GM23338 (cell line): ENCODE results near the gene OPRM1. TPM values are rescaled to one million over a fixed set of nuclear protein-coding genes. Genes with fewer than 3 reads are reported as not detected.

Experiments used
- ATAC-seq: fragments of 200-7000 bp; cut with Tn5 transposase; 3 replicates; pipeline ENCODE4 v1.9.1; 2020
- DNase-seq: peaks from one replicate; pipeline ENCODE4 v3.0.0-alpha.2; 2015; ENCODE audit warnings: low spot score
- H2AFZ ChIP-seq: fragments of 200-600 bp; sonication (generic); 2 replicates; pipeline ENCODE4 v1.8.0; 2016; ENCODE audit warnings: antibody characterized with exemption, mild to moderate bottlenecking, moderate library complexity
- H3F3A ChIP-seq: fragments of 200-600 bp; sonication (generic); replicated peaks from 2 replicates; pipeline ENCODE4 v1.8.0; 2017; ENCODE audit warnings: antibody characterized with exemption, mixed run types, low read depth
- H3K27ac ChIP-seq: fragments of 200-600 bp; sonication (generic); 2 replicates; pipeline ENCODE4 v1.6.1; 2016; ENCODE audit warnings: low read depth
- H3K27me3 ChIP-seq: fragments of 200-600 bp; sonication (generic); 2 replicates; pipeline ENCODE4 v1.8.0; 2016; ENCODE audit warnings: mild to moderate bottlenecking, mixed run types, moderate library complexity; ENCODE audit not compliant: insufficient read depth
- H3K36me3 ChIP-seq: fragments of 200-600 bp; sonication (generic); 2 replicates; pipeline ENCODE4 v1.8.0; 2016; ENCODE audit warnings: mild to moderate bottlenecking; ENCODE audit not compliant: insufficient read depth
- H3K4me1 ChIP-seq: fragments of 200-600 bp; sonication (generic); 2 replicates; pipeline ENCODE4 v1.8.0; 2016; ENCODE audit warnings: mild to moderate bottlenecking, moderate library complexity; ENCODE audit not compliant: insufficient read depth
- H3K4me2 ChIP-seq: fragments of 200-600 bp; sonication (generic); 2 replicates; pipeline ENCODE4 v1.7.1; 2017; ENCODE audit warnings: mixed run types
- H3K4me3 ChIP-seq: fragments of 200-600 bp; sonication (generic); 2 replicates; pipeline ENCODE4 v1.6.1; 2016; ENCODE audit warnings: mixed run types
- H3K79me2 ChIP-seq: fragments of 200-600 bp; sonication (generic); replicated peaks from 2 replicates; pipeline ENCODE4 v1.8.0; 2017; ENCODE audit warnings: mild to moderate bottlenecking; ENCODE audit not compliant: insufficient read depth
- H3K9me2 ChIP-seq: fragments of 200-600 bp; sonication (generic); 2 replicates; pipeline ENCODE4 v1.8.0; 2017; ENCODE audit not compliant: insufficient read depth
- H4K20me1 ChIP-seq: fragments of 200-600 bp; sonication (generic); replicated peaks from 2 replicates; pipeline ENCODE4 v1.8.0; 2017; ENCODE audit warnings: mild to moderate bottlenecking; ENCODE audit not compliant: insufficient read depth
- H3K27ac Mint-ChIP-seq: 2 replicates; pipeline ENCODE4 v1.8.0; 2020; ENCODE audit warnings: inconsistent platforms, mild to moderate bottlenecking, moderate library complexity, mixed read lengths
- H3K27me3 Mint-ChIP-seq: 3 replicates; pipeline ENCODE4 v1.8.0; 2022; ENCODE audit warnings: low read depth, mild to moderate bottlenecking, moderate library complexity, mixed read lengths, inconsistent platforms; ENCODE audit not compliant: insufficient read depth, poor library complexity
- H3K36me3 Mint-ChIP-seq: 3 replicates; pipeline ENCODE4 v1.8.0; 2021; ENCODE audit warnings: low read depth, mild to moderate bottlenecking, inconsistent platforms, moderate library complexity, mixed read lengths
- H3K4me1 Mint-ChIP-seq: 3 replicates; pipeline ENCODE4 v1.8.0; 2020; ENCODE audit warnings: mild to moderate bottlenecking, inconsistent platforms, mixed read lengths
- H3K4me3 Mint-ChIP-seq: 3 replicates; pipeline ENCODE4 v1.8.0; 2021; ENCODE audit warnings: moderate library complexity, mild to moderate bottlenecking, inconsistent platforms, mixed read lengths
- H3K9me3 Mint-ChIP-seq: 3 replicates; pipeline ENCODE4 v1.8.0; 2020; ENCODE audit warnings: moderate library complexity, mild to moderate bottlenecking, inconsistent platforms, mixed read lengths
- EZH2 ChIP-seq: fragments of 200-600 bp; sonication (generic); IDR thresholded peaks from one replicate; pipeline ENCODE4 v1.8.0; 2017; ENCODE audit warnings: antibody characterized with exemption, mild to moderate bottlenecking, low read depth; ENCODE audit not compliant: unreplicated experiment
- EZH2phosphoT487 ChIP-seq: fragments of 200-600 bp; sonication (generic); IDR thresholded peaks from one replicate; pipeline ENCODE4 v1.8.1; 2018; ENCODE audit warnings: antibody characterized with exemption; ENCODE audit not compliant: unreplicated experiment
- JUNB ChIP-seq: IDR thresholded peaks from one replicate; pipeline ENCODE4 v1.6.1; 2016; ENCODE audit warnings: antibody characterized with exemption; ENCODE audit not compliant: unreplicated experiment
- NANOG ChIP-seq: IDR thresholded peaks from 2 replicates; pipeline ENCODE4 v1.6.1; 2016; ENCODE audit warnings: antibody characterized with exemption, borderline replicate concordance
- POLR2AphosphoS5 ChIP-seq: IDR thresholded peaks from 2 replicates; pipeline ENCODE4 v1.6.1; 2016; ENCODE audit warnings: antibody characterized with exemption, low read depth
- REST ChIP-seq: IDR thresholded peaks from one replicate; pipeline ENCODE4 v1.6.1; 2018; ENCODE audit warnings: antibody characterized with exemption; ENCODE audit not compliant: unreplicated experiment
- STAT1 ChIP-seq: IDR thresholded peaks from one replicate; pipeline ENCODE4 v1.6.1; 2016; ENCODE audit warnings: antibody characterized with exemption; ENCODE audit not compliant: unreplicated experiment
- ZNF331 ChIP-seq: fragments of 250-450 bp; sonication (Bioruptor Pico); IDR thresholded peaks from 2 replicates; pipeline ENCODE4 v1.5.0; 2020; ENCODE audit warnings: low read depth, mild to moderate bottlenecking, moderate library complexity
- ZNF462 ChIP-seq: fragments of 250-450 bp; sonication (Bioruptor Pico); IDR thresholded peaks from 2 replicates; pipeline ENCODE4 v1.5.0; 2020; ENCODE audit warnings: mild to moderate bottlenecking, moderate library complexity
- polyA plus RNA-seq: library from polyadenylated mRNA; unstranded; fragments of >200 nt; fragmentation: Nextera tagmentation; extraction: Ambion mirVana; gene quantifications from 2 replicates; pipeline ENCODE4 v1.2.1, GENCODE V29; 2016
- total RNA-seq: library from RNA; depleted of rRNA; stranded (reverse); fragments of >200 nt; shearing (Covaris generic); gene quantifications from 2 replicates; pipeline ENCODE4 v1.2.3, GENCODE V29; 2014
- TF ChIP-seq, protein P1 (sequence below): IDR thresholded peaks from 2 replicates; pipeline ENCODE4 v1.6.1; 2016; ENCODE audit warnings: antibody characterized with exemption

OPRM1 gene
- total and polyA plus RNA-seq, 2 experiments from 2014 or later, result 0.52 TPM; not detected in 1

DNA sequence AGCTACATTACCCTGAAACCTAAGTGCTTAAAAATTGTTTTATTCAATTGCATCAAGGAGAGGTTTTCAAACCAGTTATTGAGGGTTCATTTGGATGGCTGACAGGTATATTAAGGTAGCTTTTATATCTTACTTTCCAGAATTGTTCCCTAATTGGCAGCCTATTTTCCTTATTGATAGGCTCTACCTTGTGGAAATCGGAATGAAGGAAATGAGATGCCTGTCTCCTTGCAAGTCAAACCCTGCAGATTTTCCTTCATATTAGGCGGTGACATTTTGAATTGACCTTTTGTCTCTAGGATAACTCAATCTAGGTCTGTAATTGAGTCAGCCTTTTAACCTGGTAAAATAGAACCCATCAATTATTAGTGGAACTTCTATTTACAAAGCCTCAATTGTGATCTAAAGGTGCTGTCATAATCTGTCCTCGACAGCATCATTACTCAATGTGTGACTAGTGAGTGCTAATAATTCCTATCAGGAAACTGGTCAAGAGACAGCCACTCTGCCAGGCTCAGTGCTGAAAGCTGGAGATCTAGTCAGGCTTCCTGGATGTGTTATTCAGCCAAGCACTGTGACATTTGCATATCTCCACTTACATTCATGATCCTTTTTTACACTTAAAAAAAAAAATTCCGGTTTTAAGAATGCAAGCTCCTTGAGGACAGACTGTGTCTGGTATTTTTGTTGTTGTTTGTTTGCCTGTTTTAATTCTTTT, 20.1 kb downstream of the OPRM1 start (continued):
- TF ChIP-seq REST, result no peak
- no peak for TF ChIP-seq JUNB

- Mint-ChIP-seq H3K9me3 (no peaks in the 10 kb centered on the region), H3K4me3 (no peak overlapping the region), H3K4me1 (no peaks in the 10 kb centered on the region; the same call in 2 of the 3 replicates), H3K36me3 (no peaks in the 10 kb centered on the region), H3K27me3 (no peaks in the 10 kb centered on the region), H3K27ac (no peak overlapping the region)
- H3K27ac ChIP-seq, result no peak overlapping the region
- TF ChIP-seq REST, result no peak
- no peak for TF ChIP-seq NANOG
- no peak for TF ChIP-seq STAT1
- no peak for TF ChIP-seq ZNF462 (CRISPR knock-in tag)
- TF ChIP-seq EZH2, result no peak
- no peak for TF ChIP-seq POLR2AphosphoS5
- TF ChIP-seq, protein P1, sequence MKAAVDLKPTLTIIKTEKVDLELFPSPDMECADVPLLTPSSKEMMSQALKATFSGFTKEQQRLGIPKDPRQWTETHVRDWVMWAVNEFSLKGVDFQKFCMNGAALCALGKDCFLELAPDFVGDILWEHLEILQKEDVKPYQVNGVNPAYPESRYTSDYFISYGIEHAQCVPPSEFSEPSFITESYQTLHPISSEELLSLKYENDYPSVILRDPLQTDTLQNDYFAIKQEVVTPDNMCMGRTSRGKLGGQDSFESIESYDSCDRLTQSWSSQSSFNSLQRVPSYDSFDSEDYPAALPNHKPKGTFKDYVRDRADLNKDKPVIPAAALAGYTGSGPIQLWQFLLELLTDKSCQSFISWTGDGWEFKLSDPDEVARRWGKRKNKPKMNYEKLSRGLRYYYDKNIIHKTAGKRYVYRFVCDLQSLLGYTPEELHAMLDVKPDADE, result no peak
- no peak for TF ChIP-seq ZNF331
- no peak for TF ChIP-seq EZH2phosphoT487
- no peak for TF ChIP-seq JUNB
- no peak overlapping the region for H2AFZ ChIP-seq
- ATAC-seq (no peak), DNase-seq (no peak)
- H3K4me2 ChIP-seq, result no peak overlapping the region
- no peaks in the 10 kb centered on the region for H3K79me2 ChIP-seq
- no peak overlapping the region for H3K4me3 ChIP-seq
- H3K27me3 ChIP-seq, result no peaks in the 10 kb centered on the region
- H3F3A ChIP-seq, result no peaks in the 10 kb centered on the region
- H4K20me1 ChIP-seq, result no peaks in the 10 kb centered on the region
- no peaks in the 10 kb centered on the region for H3K9me2 ChIP-seq
- H3K36me3 ChIP-seq, result no peaks in the 10 kb centered on the region
- H3K4me1 ChIP-seq, result no peaks in the 10 kb centered on the region
Measured at GRCh38 chr6:154060076-154060475, 21.0 kb downstream of the OPRM1 start.
